Measurements from ENCODE around the gene ZAR1L.
"Not testable (repeated sequence)": the region's sequence is repeated elsewhere in the genome, so short reads cannot be mapped to it uniquely, and the experiment has no call there.

The ZAR1L gene, protein sequence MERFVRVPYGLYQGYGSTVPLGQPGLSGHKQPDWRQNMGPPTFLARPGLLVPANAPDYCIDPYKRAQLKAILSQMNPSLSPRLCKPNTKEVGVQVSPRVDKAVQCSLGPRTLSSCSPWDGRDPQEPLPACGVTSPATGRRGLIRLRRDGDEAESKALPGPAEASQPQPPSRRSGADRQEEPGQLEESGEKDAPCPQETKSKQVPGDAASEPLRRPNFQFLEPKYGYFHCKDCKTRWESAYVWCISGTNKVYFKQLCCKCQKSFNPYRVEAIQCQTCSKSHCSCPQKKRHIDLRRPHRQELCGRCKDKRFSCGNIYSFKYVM

GRCh38 chr13:32315238-32316027 lies at the start of gene ZAR1L, which contains the start of gene BRCA2:
Gene ZAR1L (minus strand): TSS chr13:32315363. CDS start chr13:32311925, 3,438 bp downstream.
Gene BRCA2 (plus strand): TSS chr13:32315508. CDS start chr13:32316461, 953 bp downstream.
- peak; percentile 76 to 87 (median 82) for DNase-seq

DNA sequence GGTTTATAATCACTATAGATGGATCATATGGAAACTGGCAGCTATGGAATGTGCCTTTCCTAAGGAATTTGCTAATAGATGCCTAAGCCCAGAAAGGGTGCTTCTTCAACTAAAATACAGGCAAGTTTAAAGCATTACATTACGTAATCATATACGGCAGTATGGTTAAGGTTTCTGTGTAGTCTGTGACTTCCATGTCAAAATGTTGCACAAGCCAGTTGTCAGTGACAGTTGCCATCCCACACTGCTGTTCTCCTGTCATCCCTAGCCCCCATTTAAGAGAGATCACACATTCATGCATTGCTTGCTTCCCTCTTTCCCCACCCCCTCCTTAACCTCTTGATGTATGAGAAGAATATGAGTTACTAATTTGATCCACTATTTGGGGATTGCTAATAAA lies 47.4 kb upstream of the ZAR1L start:
- no peak for DNase-seq

DNA sequence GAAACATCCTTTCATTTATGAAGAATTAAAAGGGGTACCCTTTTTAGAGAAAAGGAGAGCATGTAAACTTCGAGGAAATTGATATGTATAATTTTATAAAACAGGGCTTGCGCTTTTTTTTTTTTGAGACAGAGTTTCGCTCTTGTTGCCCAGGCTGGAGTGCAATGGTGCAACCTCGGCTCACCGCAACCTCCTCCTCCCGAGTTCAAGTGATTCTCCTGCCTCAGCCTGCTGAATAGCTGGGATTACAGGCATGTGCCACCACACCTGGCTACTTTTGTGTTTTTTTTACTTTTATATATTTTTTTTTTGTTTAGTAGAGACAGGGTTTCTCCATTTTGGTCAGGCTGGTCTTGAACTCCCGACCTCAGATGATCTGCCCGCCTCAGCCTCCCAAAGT lies 40.8 kb upstream of the ZAR1L start:
- not testable (repeated sequence) for DNase-seq

DNA sequence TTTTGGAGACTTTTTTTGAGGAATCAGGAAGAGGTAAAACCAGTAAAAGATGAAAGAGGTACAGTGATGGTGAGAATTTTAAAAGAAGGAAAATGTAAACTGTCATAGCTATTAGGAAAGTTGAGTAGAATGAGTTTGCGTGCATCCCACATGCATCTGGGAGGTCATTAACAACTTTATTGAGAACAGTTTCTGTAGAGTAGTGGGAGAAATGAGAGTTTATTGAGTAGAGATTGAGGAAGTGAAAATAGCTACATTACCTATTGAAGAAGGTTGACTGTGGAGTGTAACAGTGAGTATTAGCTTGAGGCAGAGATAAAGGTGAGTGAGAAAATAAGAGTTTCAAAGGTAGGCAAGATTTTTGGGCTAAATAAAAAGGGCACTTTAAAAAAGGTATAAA lies 38.9 kb upstream of the ZAR1L start:
- DNase-seq: no peak

DNA sequence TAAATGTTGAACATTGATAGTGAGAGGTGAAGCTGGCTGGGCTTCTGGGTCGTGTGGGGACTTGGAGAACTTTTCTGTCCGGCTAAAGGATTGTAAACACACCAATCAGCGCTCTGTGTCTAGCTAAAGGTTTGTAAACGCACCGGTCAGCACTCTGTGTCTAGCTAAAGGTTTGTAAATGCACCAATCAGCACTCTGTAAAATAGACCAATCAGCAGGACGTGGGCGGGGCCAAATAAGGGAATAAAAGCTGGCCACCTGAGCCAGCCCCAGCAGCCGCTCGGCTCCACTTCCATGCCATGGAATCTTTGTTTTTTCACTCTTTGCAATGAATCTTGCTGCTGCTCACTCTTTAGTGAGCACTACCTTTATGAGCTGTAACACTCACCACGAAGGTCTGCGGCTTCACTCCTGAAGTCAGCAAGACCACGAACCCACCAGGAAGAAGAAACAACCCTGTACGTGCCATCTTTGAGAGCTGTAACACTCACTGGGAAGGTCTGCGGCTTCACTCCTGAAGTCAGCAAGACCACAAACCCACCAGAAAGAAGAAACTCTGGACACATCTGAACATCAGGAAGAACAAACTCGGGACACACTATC lies 35.8 kb upstream of the ZAR1L start:
- not testable (repeated sequence) for DNase-seq

- no peak for DNase-seq
These were observed 32.5 kb upstream of the ZAR1L start for GRCh38 chr13:32347651-32348050.

GRCh38 chr13:32340914-32341313 lies 25.8 kb upstream of the ZAR1L start:
- DNase-seq: no peak

DNA sequence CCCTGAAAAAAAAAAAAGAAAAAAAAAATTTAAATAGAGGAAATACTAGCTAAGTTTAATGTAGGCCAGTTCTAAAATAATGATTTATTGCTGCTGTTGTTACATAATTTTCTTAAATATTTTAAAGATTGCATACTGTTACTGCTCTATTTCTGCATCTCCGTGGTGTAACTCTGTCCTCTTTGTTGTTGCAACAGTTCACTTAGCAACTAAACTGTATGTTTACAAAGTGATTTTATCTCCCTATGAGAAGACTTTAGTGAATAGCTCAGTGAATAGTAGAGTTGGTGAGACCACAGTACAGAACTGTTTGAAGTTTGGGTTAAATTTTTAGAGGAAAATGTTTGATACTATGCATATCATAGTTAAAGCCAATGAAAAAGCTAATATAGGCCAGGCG lies 19.5 kb upstream of the ZAR1L start:
- no peak for DNase-seq

DNA sequence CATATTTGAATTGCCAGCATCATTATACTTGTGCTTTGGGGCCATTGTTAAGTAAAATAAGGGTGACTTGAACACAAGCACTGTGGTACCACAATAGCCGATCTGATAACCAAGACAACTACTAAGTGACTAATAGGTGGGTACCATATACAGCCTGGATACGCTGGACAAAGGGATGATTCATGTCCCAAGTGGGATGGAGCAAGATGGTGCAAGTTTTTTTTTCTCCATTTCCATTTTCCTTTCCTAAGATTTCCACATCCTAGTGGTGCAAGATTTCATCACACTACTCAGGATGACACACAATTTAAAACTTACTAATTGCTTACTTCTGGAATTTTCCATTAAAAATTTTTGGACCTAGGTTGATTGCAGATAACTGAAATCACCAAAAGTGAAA lies 15.3 kb upstream of the ZAR1L start:
- no peak for DNase-seq

DNA sequence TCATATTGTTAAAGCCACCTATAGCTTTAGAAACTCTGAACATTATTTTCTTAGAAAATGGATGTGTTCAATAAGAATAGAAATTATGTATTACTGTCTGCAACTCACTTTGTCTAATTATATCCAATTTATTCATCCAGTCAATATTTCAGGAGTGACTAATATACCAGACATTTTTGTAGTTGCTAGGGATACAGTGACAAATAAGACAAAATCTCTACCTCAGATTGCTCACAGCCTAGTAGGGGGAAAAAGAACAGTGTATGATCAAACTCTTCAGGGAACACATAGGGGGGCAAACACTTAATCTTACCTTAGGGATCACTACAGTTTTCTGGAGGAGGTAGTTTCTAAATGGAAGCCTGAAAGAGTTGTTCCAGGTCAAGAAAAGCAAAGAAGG lies 8.7 kb upstream of the ZAR1L start:
- DNase-seq: peak in 2 of 6 experiments; percentile 3 to 28

DNA sequence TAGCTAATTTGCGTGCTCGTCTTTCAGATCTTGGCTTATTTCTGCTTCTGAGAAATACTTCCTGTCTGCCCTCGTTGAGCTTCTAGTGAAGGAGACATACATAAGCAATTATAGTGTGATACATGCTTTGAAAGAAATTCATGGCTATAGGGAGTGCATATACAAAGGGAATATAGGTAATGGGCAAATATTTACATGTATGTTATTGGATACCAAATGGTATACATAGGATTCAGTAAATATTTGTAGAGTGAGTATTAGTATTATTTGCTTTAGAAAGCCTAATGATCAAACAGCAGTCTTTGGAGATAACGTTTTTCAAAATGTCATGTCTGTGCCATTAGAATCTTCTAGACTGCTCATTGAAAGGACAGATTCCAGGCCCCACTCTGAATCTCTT lies 5.4 kb upstream of the ZAR1L start:
- DNase-seq: no peak

GRCh38 chr13:32317716-32318465 lies 2.7 kb upstream of the ZAR1L start:
- no peak for DNase-seq

DNA sequence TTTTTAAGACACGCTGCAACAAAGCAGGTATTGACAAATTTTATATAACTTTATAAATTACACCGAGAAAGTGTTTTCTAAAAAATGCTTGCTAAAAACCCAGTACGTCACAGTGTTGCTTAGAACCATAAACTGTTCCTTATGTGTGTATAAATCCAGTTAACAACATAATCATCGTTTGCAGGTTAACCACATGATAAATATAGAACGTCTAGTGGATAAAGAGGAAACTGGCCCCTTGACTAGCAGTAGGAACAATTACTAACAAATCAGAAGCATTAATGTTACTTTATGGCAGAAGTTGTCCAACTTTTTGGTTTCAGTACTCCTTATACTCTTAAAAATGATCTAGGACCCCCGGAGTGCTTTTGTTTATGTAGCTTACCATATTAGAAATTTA lies 1.3 kb upstream of the ZAR1L start:
- no peak for DNase-seq

DNA sequence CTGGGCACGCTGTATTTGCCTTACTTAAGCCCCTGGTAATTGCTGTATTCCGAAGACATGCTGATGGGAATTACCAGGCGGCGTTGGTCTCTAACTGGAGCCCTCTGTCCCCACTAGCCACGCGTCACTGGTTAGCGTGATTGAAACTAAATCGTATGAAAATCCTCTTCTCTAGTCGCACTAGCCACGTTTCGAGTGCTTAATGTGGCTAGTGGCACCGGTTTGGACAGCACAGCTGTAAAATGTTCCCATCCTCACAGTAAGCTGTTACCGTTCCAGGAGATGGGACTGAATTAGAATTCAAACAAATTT lies 821 bp upstream of the ZAR1L start:
- peak in 1 of 6 experiments; percentile 20 for DNase-seq

- DNase-seq: peak in 4 of 6 experiments; percentile 26 to 77 (median 50)
These were observed 609 bp downstream of the ZAR1L start for GRCh38 chr13:32314271-32315237.

- DNase-seq: no peak
These were observed 3.8 kb downstream of the ZAR1L start for GRCh38 chr13:32311188-32311897.

DNA sequence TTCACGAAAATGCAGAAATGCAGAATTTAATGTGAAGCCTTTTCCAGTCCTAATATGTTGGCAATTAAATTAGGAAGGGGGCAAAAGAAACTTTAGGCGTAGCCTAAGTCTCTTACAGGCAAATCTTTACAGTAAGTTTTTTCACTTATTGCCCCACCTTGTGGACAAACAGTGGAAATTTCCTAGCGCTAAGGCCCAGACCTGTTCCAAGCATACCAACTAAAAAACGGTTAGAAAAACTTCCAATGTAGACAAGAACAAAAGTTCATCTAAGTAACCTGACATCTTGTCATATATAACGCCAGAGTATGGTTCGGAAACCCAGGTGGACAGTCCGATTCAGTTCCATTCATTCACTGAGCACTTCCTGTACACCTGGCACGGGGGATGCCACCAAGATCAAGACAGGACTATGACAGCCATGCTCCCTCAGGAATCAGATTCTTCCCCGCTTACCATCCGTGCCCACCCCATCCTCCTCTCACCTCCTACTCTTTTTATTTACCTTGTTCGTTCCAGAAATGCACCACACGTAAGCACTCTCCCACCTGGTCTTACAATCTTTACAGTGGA lies 4.9 kb downstream of the ZAR1L start:
- peak in 3 of 6 experiments; percentile 28 to 60 (median 53) for DNase-seq

GRCh38 chr13:32309312-32310133 lies 5.6 kb downstream of the ZAR1L start:
- no peak for DNase-seq

DNA sequence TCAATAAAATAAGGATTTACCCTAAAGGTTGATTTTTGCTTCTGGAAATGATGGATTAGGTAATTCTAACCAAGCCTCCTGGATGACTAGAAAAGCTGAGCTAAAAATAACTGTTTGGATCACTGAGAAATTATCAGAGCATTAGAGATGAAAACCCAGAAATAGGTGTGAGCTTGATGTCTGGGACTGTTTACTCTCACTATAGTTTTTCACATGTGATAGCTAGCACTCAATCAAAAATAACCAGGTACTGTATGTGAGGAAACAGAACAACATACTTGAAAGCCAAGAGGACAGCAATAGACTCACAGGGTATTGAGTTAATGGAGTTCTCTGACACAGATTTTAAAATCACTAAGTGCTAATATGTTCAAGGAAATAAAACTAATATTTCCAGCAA lies 9.5 kb downstream of the ZAR1L start:
- DNase-seq: no peak

GRCh38 chr13:32302461-32302860 lies 12.7 kb downstream of the ZAR1L start:
- no peak for DNase-seq
